Astrocyte of the spinal cord (primary cell): ENCODE measurements around the gene MRPS30.

Source experiments
- DNase-seq: peaks from one replicate; pipeline ENCODE4 v3.0.0; 2011; ENCODE audit warnings: low read depth, low spot score
- H3K4me3 ChIP-seq: 2 replicates; pipeline ENCODE4 v1.5.1; 2011; ENCODE audit warnings: low read depth, mild to moderate bottlenecking, low read length, moderate library complexity
- in situ Hi-C: cut with HindIII; loops from 2 replicates; pipeline ENCODE4 v1.10.0; 2017; ENCODE audit warnings: low sequenced_read_pairs
- TF ChIP-seq, protein P1 (sequence below): IDR thresholded peaks from 2 replicates; pipeline ENCODE4 v1.5.1; 2012; ENCODE audit warnings: low read depth, mild to moderate bottlenecking, low read length, inconsistent platforms

MRPS30 gene

DNA sequence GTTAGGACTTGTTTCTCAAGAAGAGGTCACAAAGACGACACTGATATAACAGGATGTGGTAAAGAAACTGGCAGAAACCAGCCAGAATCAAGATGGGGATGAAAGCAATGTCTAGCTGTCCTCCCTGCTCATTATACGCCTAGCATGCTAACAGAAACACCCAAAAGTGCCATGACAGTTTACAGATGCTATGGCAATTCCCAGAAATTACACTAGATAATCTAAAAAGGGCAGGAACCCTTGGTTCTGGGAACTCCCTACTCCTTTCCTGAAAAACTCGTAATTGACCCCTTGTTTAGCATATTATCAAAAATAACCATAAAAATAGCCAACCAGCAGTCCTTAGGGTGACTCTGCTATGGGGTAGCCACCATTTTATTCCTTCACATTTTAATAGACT is 10.9 kb upstream of the MRPS30 start:
- TF ChIP-seq, protein P1, sequence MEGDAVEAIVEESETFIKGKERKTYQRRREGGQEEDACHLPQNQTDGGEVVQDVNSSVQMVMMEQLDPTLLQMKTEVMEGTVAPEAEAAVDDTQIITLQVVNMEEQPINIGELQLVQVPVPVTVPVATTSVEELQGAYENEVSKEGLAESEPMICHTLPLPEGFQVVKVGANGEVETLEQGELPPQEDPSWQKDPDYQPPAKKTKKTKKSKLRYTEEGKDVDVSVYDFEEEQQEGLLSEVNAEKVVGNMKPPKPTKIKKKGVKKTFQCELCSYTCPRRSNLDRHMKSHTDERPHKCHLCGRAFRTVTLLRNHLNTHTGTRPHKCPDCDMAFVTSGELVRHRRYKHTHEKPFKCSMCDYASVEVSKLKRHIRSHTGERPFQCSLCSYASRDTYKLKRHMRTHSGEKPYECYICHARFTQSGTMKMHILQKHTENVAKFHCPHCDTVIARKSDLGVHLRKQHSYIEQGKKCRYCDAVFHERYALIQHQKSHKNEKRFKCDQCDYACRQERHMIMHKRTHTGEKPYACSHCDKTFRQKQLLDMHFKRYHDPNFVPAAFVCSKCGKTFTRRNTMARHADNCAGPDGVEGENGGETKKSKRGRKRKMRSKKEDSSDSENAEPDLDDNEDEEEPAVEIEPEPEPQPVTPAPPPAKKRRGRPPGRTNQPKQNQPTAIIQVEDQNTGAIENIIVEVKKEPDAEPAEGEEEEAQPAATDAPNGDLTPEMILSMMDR: no peak
- H3K4me3 ChIP-seq: no peak overlapping the region
- no peak for DNase-seq
- in situ Hi-C loops: no loop called here

DNA sequence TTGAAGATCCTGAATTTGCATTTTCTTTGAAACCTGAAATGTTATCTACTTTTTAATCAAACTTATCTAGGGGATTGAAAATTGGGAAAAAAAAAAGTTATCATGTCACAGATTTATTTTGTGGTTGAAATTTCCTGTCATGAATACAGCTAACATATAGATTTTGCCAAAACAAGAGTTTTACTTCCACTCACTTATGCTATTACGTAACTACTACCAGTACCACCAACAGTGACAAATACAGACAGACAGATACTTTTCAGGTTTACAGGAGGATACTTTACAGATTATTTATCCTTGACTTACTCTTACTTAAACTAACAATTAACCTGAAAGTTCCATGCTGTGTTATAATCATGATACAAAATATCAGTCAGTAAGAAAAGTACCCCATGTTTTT is 6.8 kb upstream of the MRPS30 start:
- no peak overlapping the region for H3K4me3 ChIP-seq
- TF ChIP-seq, protein P1: no peak
- in situ Hi-C loops: no loop called here
- no peak for DNase-seq

DNA sequence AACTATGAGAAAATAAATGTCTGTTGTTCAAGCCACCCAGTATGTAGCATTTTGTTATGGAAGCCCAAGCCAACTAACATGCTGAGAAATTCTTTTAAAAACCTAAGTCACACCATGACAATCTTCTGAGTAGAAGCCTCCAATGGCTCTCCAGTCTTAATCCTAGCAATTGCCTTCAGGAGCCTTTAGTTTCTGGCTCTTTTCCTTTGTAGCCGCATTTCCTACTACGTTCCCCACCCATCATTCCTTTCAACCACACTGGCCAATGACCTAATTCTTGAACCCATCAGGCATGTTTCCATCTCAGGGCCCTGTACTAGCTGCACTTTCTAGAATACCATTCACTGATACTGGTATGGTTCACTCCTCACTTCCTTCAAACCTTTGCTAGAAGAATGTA is 2.1 kb upstream of the MRPS30 start:
- TF ChIP-seq, protein P1: no peak
- in situ Hi-C loops: no loop called here
- H3K4me3 ChIP-seq: no peak overlapping the region
- DNase-seq: no peak

DNA sequence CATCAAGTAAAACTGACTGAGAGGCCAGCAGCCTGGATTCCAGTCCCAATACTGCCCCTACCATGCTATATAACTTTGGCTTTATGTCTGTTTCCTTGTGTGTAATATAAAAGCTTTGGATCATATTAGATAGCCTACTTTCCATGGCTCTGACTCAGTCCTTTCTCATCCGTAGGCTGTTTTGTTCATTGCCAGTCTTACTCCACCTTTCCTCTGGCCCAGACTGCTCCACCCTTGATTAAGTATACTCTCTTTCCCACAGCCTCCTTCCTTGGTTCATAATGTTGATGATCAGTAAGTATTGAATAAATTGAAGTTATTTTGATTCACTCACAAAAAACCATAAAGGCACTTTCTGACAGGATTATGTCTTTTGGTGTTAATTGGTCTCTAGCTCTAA is 1.5 kb upstream of the MRPS30 start:
- in situ Hi-C loops: no loop called here
- no peak overlapping the region for H3K4me3 ChIP-seq
- TF ChIP-seq, protein P1: no peak
- no peak for DNase-seq

DNA sequence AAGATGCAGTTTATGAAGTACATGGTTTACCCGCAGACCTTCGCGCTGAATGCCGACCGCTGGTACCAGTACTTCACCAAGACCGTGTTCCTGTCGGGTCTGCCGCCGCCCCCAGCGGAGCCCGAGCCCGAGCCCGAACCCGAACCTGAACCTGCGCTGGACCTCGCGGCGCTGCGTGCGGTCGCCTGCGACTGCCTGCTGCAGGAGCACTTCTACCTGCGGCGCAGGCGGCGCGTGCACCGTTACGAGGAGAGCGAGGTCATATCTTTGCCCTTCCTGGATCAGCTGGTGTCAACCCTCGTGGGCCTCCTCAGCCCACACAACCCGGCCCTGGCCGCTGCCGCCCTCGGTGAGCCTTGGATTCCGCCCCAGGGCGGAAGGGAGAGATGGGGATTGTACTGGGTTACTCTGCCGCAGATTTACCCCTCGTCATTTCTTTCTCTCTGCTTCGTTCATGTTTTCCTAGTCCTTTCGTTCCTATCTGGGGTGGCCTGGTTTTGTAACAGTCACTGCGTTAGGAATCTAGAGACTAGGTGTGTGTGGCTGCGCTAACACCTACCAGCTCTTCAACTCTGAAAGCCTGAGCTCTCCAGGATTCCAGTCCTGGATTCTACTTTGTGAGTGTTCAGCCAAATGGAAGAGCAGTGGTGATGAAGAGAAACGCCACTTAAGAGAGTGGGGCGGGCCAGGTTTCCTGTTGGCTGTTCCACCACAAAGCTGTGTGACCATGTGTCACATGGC is 638 bp downstream of the MRPS30 start:
- peak overlapping the region; percentile 88 for H3K4me3 ChIP-seq
- in situ Hi-C loops: no loop called here
- TF ChIP-seq, protein P1: no peak
- DNase-seq: peak; percentile 63

DNA sequence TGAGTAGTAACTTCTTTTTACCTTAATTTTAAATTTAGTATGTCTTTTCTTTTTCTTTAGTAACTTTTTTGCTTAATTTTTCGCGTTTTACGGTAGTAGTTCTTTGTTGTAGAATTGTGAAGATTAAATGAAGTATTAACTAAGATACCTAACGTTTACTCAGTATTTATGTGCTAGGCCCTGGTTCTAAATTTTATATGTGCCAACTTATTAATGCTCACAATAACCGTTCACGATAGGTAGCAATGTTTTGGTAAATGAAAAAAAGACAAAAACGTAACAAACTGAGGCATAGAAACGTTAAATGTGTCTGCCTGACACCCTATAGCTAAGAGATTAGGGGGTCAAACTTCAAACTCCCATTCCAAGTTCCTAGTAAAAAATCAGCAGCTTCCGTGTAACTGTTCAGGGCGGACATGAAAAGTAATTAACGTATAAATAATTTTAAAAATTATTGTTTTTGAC is 1.2 kb downstream of the MRPS30 start:
- H3K4me3 ChIP-seq: peak overlapping the region; percentile 88
- no peak for DNase-seq
- in situ Hi-C loops: no loop called here
- TF ChIP-seq, protein P1: no peak
